ENCODE results near the gene APBB2.
"Not testable (repeated sequence)": the region's sequence is repeated elsewhere in the genome, so short reads cannot be mapped to it uniquely, and the experiment has no call there.

APBB2 gene

DNA sequence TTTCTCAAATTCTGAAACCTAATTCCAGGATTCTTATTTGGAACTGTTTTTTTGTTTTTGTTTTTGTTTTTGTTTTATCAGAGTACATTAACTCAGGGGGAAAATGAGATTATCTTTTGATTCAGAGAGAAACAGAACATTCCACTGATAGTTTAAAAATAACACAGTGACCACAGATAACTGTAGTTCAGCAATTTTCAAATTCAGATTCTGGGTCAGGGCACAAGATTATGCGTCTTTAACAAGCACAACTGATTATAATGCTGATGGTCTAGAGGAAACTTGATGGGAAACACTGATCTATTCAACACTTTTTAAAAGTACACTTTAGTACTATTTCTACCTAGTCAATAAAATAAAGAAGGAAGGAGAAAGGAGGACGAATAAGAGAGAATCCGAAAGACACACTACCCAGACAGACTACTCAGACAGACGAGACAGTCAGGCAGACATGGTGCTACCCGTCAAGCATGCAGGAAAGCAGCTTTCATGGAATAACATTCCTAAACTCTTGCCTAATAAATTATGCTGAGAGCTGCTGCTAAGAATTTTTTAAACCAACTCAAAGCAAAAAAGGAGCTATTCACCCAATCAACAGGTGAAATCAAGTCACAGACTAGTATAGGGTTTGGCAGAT, 59.0 kb downstream of the APBB2 start:
- no peak for DNase-seq

DNA sequence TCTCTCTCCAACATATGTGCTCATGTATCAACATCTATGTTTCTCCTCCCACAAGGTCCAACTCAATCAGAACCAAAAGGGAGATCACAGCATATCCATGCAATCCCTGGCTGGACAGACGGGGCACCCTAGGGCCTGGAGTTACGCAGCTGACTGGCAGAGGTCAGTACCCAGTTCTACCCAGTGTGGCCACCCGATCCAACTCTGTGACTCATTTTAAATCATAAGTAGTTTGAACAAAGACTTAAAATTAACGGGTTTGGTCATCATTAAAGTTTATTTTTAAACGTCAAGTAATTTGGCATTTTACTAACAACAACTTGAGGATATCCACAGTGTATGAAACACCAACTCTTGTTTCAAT, 59.5 kb downstream of the APBB2 start:
- DNase-seq: no peak

DNA sequence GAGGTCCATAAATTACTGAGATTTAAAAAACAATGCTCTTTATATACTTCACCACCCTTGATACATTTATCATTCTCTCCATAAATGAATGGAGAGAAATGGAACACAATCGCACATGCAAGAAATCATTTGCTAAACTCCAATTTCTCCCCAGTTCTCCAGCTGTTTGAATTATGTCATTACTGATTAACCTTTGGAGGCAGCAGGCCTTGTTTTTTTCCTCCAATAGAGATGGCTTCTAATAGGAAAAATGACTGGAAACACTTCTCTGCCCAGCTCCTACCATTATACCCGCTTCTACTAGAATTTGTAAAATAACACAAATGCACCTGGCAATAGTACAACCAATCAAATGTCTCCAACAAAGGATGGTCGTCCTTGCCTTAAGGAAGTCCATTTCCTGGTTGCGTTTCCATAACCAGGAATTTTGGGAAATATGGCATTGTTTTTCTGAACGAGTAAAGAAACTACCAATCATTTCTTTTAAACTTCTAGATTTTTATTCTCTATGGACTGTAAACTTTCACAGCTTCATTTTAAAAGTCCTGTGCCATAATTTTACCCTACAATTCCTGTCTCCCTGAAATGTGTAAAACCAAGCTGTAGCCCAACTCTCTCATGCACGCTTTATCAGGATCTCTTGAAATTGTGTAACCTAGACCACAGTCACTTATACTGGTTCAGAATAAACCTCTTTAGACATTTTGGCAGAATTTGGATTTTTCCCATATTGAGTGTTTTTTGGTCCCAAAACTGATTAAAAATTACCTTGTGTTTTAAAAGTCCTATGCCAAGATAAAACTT, 60.1 kb downstream of the APBB2 start:
- DNase-seq: no peak

DNA sequence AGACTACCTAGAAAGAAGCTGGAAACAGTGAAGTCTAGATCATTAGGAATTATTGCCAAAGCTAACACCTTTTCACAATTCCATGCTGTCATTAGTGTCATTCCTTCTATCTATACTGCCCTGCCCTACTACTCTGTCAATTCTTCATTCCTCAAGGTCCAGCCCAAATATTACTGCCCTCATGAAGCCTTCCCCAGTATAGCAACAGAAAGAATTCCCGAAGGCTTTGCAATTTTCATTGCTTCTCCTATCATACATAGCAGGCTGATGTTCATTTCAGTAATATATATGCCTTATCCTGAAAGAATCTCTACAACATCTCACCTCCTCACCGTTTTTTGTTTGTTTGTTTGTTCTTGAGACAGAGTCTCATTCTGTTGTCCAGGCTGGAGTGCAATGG, 63.9 kb downstream of the APBB2 start:
- no peak for DNase-seq

DNA sequence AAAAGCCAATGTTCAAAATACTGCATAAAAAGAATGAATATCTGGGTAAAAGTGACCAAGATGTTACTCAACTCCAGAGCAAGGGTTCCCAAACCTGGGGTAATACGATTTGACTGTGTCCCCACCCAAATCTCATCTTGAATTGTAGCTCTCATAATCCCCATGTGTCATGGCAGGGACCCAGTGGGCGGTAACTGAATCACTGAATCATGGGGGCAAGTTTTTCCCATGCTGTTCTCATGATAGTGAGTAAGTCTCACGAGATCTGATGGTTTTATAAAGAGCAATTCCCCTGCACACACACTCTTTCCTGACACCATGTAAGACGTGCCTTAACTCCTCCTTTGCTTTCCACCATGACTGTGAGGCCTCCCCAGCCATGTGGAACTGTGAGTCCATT, 64.8 kb downstream of the APBB2 start:
- not testable (repeated sequence) for DNase-seq

DNA sequence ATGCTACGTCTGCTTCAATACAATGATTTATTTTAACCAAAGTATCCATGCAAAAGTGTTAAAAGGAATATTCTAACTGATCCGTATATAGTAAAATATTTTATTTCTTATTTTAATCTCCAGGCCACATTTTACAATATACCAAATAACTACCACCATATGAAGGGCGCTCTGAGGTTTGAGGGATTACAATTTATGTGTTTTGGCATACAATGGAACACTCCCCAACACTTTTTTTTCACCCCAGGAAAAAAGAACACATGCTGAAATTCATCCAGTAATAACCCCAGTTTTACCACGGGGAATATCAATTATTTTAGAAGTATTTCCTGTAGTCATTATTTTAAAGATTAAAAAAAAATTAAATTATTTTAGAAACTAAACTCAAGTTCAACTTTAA, 65.4 kb downstream of the APBB2 start:
- DNase-seq: no peak

DNA sequence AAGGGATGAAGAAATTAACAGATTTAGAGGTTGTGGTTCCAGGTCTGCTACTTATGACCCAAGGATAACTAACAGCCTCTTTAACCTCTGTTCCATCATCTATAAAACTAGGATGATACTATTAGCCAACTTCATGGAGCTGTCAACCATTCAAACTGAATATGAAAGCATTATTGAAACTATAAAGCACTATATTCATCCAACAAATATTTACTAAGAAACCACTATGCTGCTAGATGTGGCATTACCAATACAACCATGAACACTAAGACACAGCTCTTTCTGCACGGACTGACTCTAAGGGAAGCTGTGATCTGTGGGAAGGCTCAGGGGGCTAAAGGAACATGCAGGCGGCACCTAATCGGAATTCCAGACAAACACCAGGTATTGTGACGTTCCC, 66.0 kb downstream of the APBB2 start:
- no peak for DNase-seq

DNA sequence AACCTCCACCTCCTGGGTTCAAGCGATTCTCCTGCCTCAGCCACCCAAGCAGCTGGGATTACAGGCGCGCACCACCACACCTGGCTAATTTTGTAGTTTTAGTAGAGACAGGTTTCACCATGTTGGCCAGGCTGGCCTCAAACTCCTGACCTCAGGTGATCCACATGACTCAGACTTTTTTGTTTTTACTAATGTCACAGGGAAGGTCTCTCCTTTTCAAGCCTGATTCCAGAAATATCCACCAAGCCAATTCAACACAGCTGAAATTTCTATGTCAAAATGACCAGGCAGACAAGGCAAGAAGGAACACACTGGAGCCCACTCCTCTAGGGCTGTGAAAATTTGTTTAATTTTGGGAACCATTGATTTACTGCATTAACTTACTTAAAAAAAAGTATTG, 66.8 kb downstream of the APBB2 start:
- not testable (repeated sequence) for DNase-seq

DNA sequence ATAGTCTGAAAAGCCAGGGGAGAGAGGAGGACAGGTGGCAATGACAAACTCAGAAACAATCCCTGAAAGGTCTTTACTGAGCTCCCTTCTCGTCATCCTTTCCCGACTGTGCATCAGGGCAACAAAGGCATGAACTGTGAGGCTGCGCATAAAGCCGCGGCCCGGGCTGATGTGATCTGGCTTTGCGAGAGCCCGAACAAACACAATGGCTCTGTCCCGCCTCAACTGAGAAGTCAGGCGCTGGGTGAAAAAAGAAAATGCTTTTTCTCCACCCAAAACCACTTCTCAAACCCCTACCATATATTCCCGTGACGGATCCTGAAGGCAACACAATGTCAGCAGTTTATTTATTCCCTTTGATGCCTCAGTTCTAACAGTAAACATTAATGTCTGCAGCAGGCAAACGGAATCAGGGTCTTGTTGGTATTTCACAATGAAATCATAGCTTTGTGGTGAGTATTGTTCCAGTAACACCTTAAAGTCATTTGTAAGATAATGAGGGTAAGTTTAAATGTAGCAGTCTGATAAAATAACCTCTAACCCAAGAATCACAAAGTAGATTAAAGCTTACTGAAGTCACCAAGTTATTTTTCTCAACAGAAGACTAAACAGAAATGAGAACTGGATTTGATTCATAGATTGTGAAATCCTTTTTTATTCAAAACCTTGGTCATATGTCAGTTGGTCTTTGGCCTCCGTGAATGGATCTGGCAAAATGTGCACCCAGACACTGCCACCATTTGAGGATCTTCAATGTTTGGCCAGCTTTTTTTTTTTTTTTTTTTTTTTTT, 67.4 kb downstream of the APBB2 start:
- no peak for DNase-seq

DNA sequence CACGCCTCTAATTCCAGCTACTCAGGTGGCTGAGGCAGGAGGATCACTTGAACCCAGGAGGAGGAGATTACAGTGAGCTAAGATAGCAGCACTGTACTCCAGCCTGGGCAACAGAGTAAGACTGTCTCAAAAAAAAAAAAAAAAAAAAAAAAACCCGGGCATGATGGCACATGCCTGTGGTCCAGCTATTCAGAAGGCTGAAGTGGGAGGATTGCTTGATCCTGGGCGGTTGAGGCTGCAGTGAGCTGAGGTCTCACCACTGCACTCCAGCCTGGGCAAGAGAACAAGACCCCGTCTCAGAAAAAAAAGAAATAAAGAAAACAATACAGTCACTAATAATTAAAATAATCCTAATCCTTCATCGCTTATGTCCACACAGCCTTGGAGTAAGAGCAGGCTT, 68.1 kb downstream of the APBB2 start:
- DNase-seq: no peak

DNA sequence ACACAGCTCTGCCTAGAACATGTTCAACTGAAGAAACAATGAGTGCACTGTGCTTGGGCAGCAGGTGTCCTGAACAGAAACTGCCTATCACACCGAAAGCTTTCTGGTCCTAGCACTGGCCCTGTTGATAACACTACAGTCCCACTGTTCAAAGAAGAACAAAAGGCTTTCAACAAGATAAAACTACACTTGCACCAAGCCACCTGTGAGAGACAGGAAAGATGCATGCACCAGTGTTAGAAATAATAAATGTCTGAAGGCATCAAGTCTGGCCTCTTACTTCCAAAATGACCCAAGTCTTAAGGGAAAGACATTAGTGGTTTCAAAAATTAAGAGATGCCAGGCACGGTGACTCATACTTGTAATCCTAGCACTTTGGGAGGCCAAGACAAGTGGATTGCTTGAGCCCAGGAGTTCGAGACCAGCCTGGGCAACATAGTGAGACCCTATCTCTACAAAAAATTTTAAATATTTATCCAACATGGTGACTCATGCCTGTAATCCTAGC, 68.7 kb downstream of the APBB2 start:
- no peak for DNase-seq

DNA sequence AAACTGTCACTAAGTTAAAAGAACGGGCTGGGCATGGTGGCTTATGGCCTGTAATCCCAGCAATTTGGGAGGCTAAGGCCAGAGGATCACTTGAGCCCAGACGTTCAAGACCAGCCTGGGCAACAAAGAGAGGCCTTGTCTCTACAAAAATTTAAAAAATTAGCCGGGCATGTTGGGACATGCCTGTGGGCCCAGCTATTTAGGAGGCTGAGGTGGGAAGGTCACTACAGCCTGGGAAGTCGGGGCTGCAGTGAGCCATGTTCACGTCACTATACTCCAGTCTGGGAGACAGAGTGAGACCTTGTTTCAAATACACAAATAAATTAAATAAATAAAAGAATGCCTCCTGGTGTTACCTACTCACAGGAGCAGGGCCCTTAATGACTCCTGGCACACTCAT, 69.5 kb downstream of the APBB2 start:
- DNase-seq: no peak

DNA sequence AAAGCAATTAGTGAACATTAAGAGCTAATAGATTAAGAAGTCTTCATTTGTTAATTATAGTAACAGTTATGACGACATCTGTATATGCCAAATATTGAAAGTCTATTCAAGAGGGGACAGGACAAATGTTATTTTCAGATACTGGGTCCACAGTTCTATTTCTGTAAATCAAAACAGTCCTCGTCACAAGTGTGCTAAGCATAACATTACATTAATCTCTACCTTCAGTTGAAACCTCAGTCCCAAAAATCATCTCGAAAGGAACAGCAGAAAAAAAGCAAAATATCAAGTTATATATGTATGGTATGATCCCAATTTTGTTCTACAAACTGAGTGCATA, 70.3 kb downstream of the APBB2 start:
- no peak for DNase-seq

DNA sequence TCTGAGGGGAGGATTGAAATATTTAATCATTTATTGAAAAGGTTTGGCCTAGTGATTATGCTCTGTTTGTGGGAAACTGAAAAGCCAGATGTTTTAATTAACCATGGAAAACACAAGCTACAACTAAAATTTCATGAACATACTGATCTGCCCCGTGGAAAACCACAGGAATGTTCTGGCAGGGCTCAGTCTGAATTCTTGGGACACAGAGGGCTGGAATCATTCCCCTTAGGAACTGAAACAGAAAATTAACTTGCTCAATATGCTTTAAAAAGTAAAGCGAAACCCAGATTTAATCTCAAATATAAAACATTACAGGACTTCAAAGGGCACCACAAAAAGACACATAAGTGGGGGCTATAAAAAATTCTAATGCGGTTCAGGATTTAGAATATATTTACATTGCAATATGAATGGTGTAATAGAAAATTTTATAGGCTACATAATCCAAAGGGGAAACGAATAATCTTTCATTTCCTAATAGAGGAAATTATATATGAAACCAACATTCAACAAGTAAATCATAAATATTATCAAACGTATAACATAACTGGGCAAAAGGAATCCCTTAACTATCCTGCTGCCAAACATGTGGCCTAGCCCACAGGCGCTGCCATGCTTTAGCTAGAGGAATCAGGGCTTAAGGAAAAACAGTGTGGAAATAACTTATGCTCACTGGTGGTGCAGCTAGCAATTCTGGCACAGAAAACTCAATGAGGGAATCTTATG, 70.9 kb downstream of the APBB2 start:
- no peak for DNase-seq

DNA sequence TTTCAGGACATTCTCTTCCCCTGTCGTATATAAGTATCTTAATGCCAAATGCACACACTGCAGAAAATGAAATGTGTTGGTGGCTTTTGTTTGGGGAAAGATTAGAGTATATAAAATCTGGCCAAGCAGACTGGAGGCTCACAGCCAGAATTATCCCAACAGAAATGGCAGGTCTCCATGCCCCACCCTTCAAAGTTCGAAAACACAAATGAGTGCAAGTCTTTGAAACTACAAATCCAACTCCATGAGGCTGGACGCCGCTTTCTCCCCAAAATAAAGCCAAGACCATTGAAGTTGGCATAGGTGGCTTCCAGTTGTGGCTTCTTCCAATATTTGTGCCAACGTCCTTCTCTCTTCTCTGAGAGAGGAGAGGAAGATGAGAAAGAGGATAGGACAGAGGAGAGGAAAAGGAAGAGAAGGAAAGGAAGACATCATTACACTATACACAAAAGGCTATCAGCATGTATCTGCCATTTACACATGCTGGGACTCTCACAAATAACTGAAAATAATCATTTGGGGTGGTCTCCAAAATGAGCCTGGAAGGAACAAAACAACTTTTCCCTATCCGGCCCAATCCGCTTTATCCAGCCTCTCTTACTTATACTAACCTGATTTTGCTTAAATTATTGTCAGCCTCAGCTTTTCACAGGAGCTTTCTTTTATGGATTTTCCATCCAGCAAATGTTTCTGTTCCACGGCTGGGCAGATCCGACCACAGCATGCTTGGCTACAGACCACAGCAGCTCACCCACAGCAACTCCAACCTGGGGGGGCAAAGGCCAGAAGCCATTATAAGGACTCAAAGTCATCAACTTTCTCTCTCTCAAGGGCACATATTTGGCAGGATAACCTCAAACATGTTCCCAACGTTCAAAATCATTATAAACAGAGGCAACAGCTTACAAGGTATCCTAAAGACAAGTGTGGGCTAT, 71.7 kb downstream of the APBB2 start:
- no peak for DNase-seq

DNA sequence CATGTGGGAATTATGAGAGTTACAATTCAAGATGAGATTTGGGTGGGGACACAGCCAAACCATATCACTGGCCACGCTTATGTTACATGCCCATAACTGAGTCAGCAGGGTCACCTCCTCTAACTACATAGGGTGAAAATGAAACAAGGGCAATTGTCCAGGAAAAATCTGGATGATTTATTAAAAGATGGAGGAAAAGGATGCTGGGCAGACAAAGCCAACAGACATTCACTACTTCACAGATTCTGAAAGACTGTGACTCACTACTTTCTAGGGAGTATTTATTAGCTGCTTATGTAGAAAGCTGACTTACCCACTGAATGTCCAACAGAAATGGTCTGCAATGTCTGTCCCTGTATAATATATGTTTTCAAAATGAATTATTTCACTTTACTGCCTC, 72.4 kb downstream of the APBB2 start:
- DNase-seq: no peak

DNA sequence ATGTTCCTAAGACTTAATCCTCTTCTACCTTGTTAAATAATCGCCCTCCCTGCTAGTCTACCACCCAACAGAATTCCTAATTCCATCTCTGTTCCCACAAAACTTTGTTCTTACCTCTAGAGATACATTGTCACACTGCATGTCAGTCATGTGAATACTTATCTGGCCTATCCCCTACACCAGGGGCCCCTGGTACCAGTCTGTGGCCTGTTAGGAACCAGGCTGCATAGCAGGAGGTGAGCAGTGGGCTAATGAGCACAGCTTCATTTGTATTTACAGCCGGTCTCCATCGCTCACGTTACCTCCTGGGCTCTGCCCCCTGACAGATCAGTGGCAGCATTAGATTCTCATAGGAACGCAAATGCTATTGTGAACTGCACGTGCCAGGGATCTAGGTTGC, 73.9 kb downstream of the APBB2 start:
- DNase-seq: no peak

DNA sequence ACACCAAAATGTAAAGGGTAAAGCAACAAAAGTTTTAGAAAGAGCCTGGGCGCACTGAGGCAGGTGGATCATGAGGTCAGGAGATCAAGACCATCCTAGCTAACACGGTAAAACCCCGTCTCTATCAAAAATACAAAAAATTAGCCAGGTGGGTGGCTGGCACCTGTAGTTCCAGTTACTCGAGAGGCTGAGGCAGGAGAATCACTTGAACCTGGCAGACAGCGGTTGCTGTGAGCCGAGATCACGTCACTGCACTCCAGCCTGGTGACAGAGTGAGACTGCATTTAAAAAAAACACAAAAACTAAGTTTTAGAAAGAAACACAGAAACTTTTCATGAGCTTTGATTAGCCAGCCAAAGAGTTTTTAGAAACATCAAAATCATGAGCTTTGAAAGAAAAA, 76.5 kb downstream of the APBB2 start:
- no peak for DNase-seq

DNA sequence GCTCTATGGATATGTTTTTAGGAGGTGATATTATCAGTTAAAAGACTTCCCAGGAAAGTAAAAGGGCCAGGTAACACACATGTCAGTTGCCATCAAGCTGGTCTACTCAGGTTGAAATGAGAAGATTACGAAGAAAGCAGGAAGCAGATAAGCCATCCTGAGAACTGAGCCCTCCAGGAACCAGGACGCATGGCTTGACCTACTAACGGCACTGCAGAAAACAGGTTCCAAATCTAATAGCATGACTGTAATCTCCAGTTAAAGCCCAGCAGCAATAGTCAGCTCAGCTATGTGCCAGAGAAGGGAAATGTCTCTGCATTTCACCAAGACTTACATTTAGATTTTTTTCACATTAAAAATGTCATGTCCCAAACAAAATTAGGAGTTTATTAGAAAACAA, 77.9 kb downstream of the APBB2 start:
- no peak for DNase-seq

DNA sequence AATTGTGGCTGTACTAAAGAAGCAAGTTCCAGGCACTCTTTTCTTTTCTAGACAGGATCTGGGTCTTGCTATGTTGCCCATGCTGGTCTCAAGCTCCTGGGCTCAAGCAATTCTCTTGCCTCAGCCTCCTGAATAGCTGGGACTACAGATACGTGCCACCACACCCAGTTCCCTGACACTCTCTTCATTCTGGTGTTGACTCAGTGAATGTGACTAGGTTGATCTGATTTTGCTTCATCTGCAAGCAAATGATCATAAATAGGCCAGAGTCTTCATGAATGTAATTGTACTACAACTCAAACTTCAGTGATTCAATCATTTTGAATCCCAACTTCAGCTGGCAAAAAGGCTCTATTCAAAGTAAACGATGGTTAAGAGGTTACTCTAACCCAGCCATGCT, 78.5 kb downstream of the APBB2 start:
- DNase-seq: no peak

DNA sequence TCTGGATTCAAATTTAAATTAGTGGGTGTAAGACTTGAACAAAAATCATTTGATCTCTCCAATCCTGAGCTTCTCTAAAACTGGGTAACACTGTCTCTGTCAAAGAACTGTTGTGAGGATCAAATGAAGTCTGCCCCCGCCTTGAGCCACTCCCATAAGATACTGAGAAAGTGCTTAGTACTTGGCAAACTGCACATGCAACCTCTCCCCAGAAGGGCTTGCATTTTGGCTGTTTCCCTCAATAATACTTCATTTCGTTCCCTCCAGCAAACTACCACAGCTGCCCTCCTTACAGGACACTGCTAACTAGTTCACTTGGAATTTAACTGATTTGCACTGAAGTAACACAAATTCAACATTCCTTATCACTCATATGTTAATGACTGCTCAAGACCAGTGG, 79.8 kb downstream of the APBB2 start:
- no peak for DNase-seq

DNA sequence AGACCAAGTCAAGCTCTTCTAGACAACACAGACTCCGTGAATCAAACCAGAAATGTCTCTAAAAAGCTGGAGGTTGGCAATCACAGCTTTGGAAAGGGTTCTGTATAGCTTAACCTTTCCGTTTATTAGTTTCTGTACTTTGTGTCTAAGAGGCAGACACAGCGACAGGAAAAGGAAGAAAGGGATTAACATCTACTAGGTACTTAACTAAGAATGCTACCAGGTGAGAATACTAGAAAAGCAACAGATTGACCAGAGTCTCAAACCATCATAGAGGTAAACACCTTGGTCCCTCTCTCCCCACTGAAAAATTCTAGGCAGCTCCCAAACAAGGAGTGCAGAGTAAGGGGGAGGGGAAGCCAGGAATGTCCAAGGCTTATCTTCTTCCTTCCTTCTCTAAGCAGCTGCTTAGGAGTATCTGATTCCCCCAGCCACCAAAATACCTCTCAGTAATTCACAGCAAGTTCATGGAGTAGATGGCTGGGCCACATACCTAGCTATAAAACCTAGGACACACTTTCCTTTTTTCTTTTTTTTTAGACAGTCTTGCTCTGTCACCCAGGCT, 80.8 kb downstream of the APBB2 start:
- DNase-seq: no peak

All from hematopoietic multipotent progenitor cell treated with erythropoietin and hydrocortisone succinate and interleukin-3 and kit ligand, for 8 days (in vitro differentiated cells).